Activated CD4-positive, CD25-positive, alpha-beta regulatory T cell treated with anti-CD3 and anti-CD28 coated beads, Interleukin-2, amount 50 U/mL, for 72 hours (primary cell): ENCODE data around the gene NOBOX.
"Not testable (repeated sequence)": the region's sequence is repeated elsewhere in the genome, so short reads cannot be mapped to it uniquely, and the experiment has no call there.

Source experiments
- DNase-seq: peaks from one replicate; pipeline ENCODE4 v3.0.0; 2021

NOBOX gene

GRCh38 chr7:144391014-144391413 lies 12.5 kb downstream of the NOBOX start:
- no peak for DNase-seq

- DNase-seq, result no peak
Measured at GRCh38 chr7:144390481-144390880, 13.0 kb downstream of the NOBOX start.

GRCh38 chr7:144388950-144389349 lies 14.5 kb downstream of the NOBOX start:
- no peak for DNase-seq

GRCh38 chr7:144386741-144387140 lies 16.8 kb downstream of the NOBOX start:
- no peak for DNase-seq

GRCh38 chr7:144384555-144385245 lies 18.8 kb downstream of the NOBOX start:
- DNase-seq, result no peak

GRCh38 chr7:144384071-144384470 lies 19.4 kb downstream of the NOBOX start:
- DNase-seq, result no peak

- DNase-seq, result no peak
Measured at GRCh38 chr7:144379776-144380384, 23.6 kb downstream of the NOBOX start.

GRCh38 chr7:144378651-144379050 lies 24.8 kb downstream of the NOBOX start:
- DNase-seq, result no peak

GRCh38 chr7:144369221-144369620 lies 34.3 kb downstream of the NOBOX start:
- not testable (repeated sequence) for DNase-seq

- DNase-seq, result not testable (repeated sequence)
Measured at GRCh38 chr7:144367250-144367649, 36.2 kb downstream of the NOBOX start.

GRCh38 chr7:144365523-144365922 lies 38.0 kb downstream of the NOBOX start:
- DNase-seq, result not testable (repeated sequence)

GRCh38 chr7:144362061-144362460 lies 41.4 kb downstream of the NOBOX start:
- DNase-seq, result not testable (repeated sequence)

GRCh38 chr7:144356860-144357259 lies 46.6 kb downstream of the NOBOX start:
- not testable (repeated sequence) for DNase-seq

GRCh38 chr7:144356185-144356584 lies 47.3 kb downstream of the NOBOX start:
- DNase-seq, result not testable (repeated sequence)

GRCh38 chr7:144355176-144355822 lies 48.2 kb downstream of the NOBOX start, which contains the start of gene ARHGEF5:
Gene ARHGEF5 (plus strand): TSS chr7:144355402. CDS start chr7:144362670, 7,268 bp downstream.
- DNase-seq, result not testable (repeated sequence)

- not testable (repeated sequence) for DNase-seq
Measured at GRCh38 chr7:144351667-144352066, 51.8 kb downstream of the NOBOX start.

GRCh38 chr7:144348625-144349024 lies 54.9 kb downstream of the NOBOX start:
- not testable (repeated sequence) for DNase-seq
